ENCODE data around the gene DLL1.

DLL1 gene

GRCh38 chr6:170294813-170295509 lies 4.1 kb upstream of the DLL1 start:
- no peak for DNase-seq

DNA sequence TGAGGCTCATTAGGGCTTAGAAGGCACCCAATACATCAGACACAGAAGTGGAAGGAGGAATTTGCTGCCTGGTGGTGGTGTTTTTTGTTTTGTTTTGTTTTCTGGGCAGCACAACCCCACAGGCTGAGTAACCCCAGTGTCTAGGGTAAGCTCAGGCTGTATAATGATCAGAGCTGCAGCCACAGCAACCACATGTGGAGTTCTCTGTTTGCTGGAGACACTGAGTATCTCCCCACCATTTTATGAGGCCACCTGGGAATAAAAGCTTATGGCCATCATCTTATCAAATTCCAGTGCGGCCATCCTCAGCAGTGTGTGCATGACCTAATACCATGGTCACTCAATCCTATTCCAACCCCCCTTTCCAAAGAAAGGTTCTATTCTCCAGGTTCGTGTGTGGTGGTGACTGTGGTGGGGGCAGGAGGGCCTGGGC lies 3.4 kb upstream of the DLL1 start:
- DNase-seq = no peak

DNA sequence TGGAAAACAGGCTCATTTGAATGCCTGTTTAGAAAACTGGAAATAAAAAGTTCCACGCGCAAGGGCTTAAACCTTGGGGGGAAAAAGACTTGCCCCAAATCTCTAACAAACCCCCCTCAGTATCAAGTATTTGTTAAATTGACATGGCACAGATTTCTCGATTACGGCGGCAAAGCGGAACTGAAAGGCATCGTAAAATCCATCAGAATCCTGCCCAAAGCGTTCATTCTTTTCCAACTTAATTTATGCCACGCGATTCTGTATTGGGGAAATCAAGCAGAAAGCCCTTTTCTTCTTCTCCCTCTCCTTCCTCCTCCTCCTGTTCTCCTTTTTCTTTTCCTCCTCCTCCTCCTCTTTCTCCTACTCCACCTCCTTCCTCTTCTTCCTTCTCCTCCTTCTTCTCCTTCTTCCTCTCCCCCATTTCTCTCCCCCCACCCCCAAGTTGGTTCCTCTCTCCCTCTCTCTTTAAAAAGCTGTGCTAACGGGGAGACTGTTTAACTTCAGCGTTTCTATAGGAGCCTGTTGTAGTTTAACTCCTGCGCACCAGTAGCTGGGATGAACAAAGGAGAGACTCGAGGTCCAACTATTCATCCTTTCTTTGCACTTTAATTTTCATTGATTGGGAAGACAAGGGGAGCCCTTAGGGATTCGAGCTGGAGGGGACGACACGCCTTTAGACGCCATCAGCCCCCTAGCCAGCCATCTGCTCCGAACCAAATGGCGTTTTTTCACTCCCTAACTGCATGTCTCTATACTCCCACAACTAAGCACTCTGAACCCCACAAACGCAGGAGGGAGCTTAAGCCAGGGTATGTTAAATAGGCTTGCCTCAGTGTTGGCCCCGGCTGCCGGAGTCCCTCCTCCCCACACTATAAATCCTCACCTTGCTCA lies 2.7 kb upstream of the DLL1 start:
- DNase-seq = no peak

DNA sequence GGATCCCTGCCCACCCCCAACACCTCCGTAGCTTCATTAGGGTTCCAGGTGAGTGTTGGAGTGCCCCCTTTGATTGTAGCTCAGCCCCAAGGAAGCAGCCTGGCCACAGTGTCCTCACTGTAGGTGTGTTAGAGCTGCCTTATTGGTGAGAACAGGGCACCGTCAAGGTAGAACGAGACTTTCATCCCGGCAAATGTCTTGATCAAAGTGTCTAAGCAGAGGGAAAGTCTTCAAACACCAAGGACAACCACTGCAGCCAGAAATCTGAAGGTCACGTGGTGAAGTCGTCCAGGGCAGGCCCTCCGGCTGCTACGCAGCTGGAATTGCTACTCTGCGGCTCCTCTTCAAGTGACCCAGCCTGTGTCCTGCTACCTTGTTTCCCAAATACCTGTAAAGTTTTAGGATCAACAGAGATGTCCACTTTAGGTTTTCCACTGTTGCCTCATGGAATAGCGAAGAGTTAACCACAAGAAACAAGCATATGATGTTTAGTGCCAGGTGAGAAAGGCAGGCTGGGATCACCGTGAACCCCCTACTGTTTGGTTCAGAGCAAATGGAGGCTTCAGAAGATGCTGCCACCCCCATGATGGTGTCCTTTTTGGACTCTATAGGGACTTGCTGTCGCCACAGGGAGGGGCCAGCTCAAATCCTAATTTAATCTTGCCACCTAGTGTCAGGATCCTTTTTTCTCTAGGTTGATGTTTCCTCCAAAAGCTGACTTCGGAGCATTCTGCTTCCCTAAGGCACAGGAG lies 1.7 kb upstream of the DLL1 start:
- no peak for DNase-seq

- DNase-seq = no peak
Observed at GRCh38 chr6:170292111-170292406, 1.2 kb upstream of the DLL1 start.

DNA sequence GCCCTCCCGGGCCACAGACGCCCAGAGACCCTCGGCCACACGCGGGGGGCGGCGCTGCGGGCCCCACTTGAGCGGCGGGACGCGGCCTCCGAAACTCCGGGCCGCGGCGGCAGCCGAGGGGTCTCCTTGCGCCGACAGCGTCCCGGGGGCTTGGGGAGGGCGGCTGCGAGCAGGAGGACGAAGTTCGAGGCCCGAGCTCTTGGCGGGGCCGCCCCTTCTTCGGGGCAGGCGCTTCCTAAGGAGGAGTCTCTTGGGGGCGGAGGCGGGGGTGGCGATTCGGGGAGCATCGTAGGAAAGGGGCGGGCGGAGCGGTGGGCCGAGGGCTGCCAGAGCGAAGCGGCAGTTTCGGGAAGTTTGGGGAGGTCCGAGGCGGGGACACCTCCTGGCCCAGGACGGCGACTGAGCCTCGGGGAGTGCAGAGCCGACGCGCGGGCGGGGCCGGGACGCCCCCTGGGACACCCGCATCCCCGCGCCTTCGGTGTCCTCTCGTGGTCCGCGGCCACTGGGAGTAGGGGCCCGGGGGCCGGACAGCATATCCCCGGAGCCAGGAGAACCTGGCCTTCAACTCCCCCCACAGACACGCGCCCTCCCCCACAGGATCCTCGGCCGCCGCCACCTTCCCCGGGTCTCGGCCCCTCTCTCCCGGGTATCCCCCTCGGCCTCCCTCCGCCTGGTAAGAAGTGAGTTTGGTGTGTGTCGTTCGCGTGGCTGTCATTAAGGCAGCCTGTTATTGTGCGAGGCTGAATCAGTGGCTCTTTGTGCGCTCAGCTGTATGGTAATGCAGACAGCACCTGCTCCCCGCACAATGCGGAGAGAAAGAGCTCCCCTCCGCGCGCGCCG lies 613 bp upstream of the DLL1 start:
- DNase-seq = no peak

DNA sequence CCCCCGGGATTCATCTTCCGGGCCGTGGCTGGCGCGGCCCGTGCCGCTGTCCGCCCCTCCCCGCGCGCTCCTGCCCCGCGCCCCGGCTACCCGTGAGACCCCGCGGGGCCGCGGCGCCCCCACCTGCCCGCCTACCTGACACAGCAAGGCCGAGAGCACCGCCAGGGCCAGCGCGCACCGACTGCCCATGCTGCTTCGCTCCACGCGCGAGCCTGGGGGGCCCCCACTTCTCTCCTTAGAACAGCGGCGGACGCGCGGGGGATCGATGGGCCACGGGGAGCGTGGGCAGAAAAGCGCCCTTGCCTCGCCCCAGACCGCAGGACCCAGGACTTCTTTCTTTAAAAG lies 955 bp downstream of the DLL1 start:
- no peak for DNase-seq

DNA sequence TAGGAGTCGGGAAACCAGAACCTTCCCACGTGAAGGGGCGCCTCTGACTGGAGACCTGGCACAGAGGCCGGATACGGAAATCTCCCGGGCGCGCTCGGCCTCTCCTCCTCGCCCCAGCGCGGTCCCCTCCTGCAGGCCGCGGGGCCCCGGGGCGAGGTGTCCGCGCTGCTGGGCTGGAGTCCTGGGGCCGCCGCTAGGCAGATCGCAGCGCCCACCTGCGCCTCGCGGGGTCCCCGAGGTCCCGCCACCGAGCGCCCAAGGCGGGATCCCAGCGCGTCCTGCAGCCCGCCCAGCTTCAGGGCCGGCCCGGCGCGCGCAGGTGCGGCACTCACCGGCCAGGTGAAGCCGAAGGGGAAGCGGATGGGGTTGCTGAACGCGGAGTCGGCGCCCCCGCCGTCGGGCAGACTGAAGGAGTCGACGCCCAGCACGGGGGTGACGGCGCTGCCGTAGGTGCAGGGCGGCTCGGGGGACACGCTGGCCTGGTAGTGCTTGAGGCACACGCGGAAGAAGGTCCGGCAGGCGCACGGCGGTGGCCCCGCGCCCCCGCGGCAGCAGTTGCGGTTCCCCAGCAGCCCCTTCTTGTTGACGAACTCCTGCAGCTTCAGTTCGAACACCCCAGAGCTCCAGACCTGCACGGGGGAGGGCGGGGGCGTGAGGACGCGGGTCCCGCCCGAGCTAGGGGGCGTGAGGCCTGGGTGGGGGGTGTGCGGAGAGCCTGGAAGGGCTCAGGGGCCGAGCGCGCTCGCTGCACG lies 1.5 kb downstream of the DLL1 start:
- DNase-seq = no peak

GRCh38 chr6:170288852-170289179 lies 2.1 kb downstream of the DLL1 start:
- no peak for DNase-seq

DNA sequence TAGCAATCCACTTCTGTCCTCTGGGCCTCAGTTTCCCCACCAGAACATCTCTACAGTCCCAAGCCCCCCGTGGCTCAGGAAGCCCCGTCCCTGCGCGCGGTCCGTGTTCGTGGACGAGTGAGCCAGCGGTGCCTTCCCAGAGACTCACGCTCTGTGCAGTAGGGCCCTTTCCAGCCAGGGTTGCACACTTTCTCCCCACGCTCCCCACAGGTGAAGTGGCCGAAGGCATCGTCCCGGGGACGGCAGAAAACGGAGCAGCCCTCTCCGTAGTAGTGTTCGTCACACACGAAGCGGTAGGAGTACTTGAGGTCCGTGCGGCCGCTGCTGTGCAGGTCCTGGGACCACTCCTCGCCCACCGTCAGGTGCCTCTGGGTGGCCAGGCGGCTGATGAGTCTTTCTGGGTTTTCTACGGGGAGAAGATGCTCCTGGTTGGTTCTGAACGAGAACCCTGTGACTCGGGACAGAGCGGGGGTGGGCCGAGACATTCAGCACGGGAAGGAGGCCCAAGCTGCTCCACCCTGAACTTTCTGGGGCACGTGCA lies 2.7 kb downstream of the DLL1 start:
- DNase-seq = no peak

DNA sequence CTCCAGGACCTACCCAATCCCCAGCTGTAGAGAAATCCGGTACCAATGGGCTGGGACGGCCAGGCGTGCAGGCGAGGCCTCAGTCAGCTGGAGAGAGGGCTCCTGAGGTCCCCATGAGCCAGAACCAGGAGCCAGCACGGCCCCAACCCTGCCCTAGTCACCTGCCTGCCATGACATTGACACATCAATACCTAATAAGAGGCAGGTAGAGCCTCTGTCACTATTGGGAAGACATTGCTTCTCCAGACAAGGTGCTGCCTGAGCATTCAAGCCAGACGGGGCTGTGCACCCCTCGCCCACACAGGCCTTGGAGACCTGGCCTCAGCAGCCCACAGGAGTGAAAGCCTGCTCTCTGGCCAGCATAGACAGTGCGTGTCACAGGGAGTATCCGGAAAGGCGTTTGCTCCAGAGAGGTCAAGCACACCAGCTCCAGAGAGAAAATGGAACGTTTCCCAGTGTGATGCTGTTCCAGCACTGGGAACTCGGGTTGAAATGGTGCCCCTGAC lies 3.5 kb downstream of the DLL1 start:
- no peak for DNase-seq

GRCh38 chr6:170286934-170287265 lies 4.0 kb downstream of the DLL1 start:
- DNase-seq = no peak

- DNase-seq = no peak
Observed at GRCh38 chr6:170286246-170286933, 4.5 kb downstream of the DLL1 start.

DNA sequence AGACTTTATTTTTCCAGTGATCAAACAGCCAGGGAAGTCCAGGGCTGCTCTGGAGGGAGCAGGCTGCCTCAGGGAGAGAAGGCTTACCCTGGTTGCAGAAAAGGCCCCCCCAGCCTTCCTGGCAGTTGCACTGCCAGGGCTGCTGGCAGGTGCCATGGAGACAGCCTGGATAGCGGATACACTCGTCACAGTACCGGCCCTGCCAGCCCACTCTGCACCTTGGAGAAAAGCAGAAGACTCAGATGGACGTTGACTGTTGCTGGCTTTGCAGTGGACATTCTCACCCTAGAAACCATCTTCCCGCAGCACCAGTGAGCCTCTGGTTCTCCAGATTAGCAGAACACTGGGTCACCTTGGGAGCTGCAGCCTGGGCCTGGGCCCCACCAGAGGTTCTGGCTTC lies 5.4 kb downstream of the DLL1 start:
- DNase-seq = no peak

GRCh38 chr6:170284866-170285469 lies 5.9 kb downstream of the DLL1 start:
- no peak for DNase-seq

GRCh38 chr6:170284126-170284773 lies 6.6 kb downstream of the DLL1 start:
- DNase-seq = no peak

DNA sequence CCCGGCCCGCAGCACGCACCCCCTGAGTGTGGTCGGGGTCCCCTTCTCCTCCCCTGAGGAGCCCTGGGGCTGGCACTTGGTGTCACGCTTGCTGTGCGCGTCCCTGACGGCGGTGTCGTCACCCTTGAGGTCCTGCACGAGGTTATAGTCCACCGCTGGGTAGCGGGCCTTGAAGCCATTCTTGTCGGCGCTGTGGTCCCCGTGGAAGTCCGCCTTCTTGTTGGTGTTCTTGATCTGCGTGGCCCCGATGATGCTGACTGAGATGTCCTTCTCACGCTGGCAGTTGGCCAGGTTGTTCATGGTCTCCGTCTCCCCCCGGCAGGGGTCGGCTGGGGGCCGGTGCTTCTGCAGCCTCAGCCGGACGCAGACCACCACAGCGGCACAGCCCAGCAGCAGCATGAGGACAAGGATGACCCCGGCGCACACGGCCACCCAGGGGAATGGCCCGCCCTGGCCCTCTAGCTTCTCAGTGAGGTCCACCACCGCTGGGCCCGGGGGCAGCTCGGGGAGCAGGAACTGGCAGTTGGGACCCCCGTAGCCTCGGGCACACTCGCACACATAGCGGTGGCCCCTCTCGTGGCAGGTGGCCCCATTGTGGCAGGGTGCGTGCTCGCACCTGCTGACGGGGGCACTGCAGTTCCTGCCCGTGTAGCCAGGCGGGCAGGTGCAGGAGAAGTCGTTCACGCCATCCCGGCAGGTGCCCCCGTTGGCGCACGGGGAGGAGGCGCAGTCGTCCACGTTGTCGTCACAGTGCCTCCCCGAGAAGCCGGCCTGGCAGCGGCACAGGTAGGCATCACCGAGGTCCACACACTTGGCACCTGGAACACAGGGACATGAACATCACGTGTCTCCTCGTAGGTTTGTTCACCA lies 7.4 kb downstream of the DLL1 start:
- no peak for DNase-seq

GRCh38 chr6:170282512-170283158 lies 8.2 kb downstream of the DLL1 start:
- no peak for DNase-seq

All from effector CD4-positive, alpha-beta T cell (primary cell).